ENCODE data around the gene GSTM2.
"Not testable (repeated sequence)": the region's sequence is repeated elsewhere in the genome, so short reads cannot be mapped to it uniquely, and the experiment has no call there.

GSTM2 gene

DNA sequence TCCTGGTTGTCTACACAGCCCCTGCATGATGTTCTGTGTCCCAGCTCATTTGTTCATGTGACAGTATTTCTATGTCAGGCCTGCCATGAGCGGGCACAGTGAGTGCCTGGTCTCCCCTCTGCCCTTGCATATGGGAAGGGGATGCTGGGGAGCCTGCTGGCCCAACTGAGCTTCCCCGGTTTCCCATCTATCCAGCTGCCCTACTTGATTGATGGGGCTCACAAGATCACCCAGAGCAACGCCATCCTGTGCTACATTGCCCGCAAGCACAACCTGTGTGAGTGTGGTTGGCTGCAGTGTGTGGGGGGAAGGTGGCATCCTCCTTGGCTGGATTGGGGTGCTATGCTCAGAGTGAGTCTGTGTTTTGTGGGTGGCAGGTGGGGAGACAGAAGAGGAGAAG is 10.5 kb upstream of the GSTM2 start:
- TF ChIP-seq, protein P1, sequence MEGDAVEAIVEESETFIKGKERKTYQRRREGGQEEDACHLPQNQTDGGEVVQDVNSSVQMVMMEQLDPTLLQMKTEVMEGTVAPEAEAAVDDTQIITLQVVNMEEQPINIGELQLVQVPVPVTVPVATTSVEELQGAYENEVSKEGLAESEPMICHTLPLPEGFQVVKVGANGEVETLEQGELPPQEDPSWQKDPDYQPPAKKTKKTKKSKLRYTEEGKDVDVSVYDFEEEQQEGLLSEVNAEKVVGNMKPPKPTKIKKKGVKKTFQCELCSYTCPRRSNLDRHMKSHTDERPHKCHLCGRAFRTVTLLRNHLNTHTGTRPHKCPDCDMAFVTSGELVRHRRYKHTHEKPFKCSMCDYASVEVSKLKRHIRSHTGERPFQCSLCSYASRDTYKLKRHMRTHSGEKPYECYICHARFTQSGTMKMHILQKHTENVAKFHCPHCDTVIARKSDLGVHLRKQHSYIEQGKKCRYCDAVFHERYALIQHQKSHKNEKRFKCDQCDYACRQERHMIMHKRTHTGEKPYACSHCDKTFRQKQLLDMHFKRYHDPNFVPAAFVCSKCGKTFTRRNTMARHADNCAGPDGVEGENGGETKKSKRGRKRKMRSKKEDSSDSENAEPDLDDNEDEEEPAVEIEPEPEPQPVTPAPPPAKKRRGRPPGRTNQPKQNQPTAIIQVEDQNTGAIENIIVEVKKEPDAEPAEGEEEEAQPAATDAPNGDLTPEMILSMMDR (conservative IDR thresholded peaks at IDR 0.05; ENCODE audit: control insufficient read depth, insufficient read depth, low read depth, low read length) = no peak
- no peak for DNase-seq (ENCODE audit: low read depth)
- H3K4me3 ChIP-seq (ENCODE audit: control insufficient read depth, low read depth, low read length) = no peak overlapping the region

DNA sequence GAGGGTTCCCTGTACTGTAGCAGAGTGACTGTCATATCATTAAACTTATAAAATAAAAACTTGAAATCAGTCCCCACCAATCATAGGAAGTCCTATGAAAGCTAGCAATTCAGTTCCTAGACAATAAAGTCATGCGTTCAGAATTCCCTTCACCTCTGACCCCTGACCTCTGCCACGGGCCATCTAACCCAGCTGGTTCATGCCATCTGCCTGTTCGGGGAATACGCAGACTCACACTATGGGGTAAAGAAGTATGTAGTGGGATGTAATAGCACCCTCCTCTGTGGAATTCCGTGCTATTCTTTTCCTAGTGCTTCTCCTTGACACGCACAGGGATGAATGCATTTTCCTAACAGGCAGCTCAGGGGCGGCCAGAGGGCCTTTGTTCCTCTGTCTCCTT is 9.9 kb upstream of the GSTM2 start:
- no peak for DNase-seq (ENCODE audit: low read depth)
- TF ChIP-seq, protein P1 (conservative IDR thresholded peaks at IDR 0.05; ENCODE audit: control insufficient read depth, insufficient read depth, low read depth, low read length) = no peak
- H3K4me3 ChIP-seq (ENCODE audit: control insufficient read depth, low read depth, low read length) = no peak overlapping the region

DNA sequence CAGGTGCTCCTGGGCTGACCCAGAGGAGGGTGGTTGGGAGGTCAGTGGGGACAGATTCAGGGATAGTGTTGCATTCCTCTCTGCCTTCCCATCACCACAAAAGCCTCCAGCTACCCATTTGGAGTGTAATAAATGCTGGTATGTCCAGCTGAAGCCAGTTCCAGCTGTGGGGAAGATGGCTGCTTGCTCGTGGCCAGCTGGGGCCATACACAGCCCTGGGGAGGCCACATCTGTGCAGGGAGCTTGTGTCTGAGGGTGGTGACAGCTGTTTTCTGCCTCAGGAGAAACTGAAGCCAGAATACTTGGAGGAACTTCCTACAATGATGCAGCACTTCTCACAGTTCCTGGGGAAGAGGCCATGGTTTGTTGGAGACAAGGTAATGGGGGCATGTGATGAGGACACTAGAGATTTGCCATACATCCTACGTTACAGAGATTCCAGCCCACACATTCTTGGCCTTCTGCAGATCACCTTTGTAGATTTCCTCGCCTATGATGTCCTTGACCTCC is 9.3 kb upstream of the GSTM2 start:
- TF ChIP-seq, protein P1 (conservative IDR thresholded peaks at IDR 0.05; ENCODE audit: control insufficient read depth, insufficient read depth, low read depth, low read length) = no peak
- no peak overlapping the region for H3K4me3 ChIP-seq (ENCODE audit: control insufficient read depth, low read depth, low read length)
- DNase-seq (ENCODE audit: low read depth) = no peak

DNA sequence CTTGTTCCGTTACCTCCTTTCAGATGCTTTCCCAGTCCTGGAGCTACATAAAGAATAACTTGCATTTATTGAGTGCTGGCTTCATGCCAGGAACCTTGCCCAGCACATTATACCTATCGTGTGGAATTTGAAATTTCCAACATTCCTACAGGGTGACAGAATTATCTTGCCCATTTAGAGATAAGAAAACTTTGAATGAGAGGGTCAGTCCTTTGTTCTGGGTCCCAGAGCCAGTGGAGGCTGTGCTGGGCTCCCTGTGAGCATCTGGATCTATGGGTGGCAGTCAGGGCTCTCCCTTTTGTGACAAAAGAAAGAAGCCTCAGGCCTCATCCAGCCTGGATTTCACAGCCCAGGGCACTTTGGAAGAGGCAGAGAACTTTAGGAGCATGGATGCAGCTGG is 8.7 kb upstream of the GSTM2 start:
- no peak overlapping the region for H3K4me3 ChIP-seq (ENCODE audit: control insufficient read depth, low read depth, low read length)
- TF ChIP-seq, protein P1 (conservative IDR thresholded peaks at IDR 0.05; ENCODE audit: control insufficient read depth, insufficient read depth, low read depth, low read length) = no peak
- no peak for DNase-seq (ENCODE audit: low read depth)

DNA sequence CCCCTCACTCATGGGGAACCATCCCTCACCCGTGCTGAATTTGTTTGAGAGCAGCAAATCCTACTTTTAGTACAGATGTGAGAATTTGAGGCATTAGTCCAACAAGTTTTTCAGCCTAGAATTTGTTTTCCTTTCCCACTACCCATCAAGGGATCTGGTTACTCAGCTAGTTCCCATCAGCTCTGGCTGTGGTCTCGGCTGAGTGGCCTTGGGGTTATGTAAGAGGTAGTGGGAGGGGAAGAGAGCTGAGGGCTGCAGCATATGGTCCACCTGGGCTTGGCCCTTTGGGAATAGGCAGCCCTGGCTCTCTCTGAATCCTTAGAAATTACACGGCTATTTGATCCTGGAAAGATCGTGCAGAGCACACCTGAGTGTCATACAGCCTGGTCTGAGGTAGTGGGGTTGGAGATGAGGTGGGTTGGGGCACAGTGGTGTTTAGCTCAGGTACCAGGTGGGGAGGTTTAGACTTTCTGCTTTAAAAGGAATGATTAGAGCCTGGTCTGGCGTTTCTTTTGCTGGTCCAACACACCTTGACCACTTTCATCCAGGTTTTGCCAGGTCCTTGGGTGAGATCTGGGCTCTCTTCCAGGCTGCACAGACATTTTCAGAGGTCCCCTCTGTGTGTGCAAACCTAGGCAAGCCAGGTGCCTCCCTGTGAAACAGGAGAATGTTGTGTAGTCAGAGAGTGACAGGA is 7.7 kb upstream of the GSTM2 start:
- no peak overlapping the region for H3K4me3 ChIP-seq (ENCODE audit: control insufficient read depth, low read depth, low read length)
- TF ChIP-seq, protein P1 (conservative IDR thresholded peaks at IDR 0.05; ENCODE audit: control insufficient read depth, insufficient read depth, low read depth, low read length) = no peak
- DNase-seq (ENCODE audit: low read depth) = no peak

DNA sequence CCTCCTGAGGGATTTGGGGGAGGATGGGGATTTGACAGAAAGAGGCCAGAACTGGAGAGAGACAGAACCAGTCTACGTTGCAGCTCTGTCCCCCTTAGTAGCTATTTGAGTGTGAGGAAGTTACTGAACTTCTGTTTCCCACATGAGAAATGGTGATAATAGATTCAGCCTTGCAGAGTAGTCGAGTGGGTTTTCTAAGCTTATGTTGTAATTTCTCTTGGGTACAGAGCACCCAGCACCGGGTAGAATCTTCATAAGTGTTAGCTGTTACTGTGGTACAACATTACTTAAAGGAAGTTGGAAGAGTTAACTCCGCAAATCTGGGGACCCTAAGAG is 7.2 kb upstream of the GSTM2 start:
- H3K4me3 ChIP-seq (ENCODE audit: control insufficient read depth, low read depth, low read length); DNase-seq (ENCODE audit: low read depth): not testable (repeated sequence)

DNA sequence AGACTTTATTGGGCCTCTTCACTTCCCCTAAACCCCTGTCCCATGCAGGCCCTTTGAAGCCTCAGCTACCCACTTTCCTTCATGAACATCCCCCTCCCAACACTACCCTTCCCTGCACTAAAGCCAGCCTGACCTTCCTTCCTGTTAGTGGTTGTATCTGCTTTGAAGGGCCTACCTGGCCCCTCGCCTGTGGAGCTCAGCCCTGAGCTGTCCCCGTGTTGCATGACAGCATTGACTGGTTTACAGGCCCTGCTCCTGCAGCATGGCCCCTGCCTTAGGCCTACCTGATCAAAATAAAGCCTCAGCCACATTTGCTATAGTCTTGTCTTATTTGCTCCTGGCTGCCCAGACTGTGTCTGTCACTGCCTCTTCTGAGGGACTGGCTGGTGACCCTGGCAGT is 6.5 kb upstream of the GSTM2 start:
- TF ChIP-seq, protein P1 (conservative IDR thresholded peaks at IDR 0.05; ENCODE audit: control insufficient read depth, insufficient read depth, low read depth, low read length) = no peak
- no peak for DNase-seq (ENCODE audit: low read depth)
- no peak overlapping the region for H3K4me3 ChIP-seq (ENCODE audit: control insufficient read depth, low read depth, low read length)
